Left lung (tissue), 14 donors: ENCODE data around the gene TMEM243. TPM values are rescaled to one million over a fixed set of nuclear protein-coding genes. Genes with fewer than 3 reads are reported as not detected.

Source experiments
- ATAC-seq: fragments of 200-7000 bp; cut with Tn5 transposase; one replicate; pipeline ENCODE4 v1.9.1; 2020; ENCODE audit warnings: moderate library complexity
- DNase-seq, 4 donors: peaks; one replicate each; pipeline ENCODE4 v3.0.0-alpha.2; 2013 to 2020
- H3K27ac ChIP-seq, 2 donors: fragments of 200-600 bp; sonication (generic) in 1 of 2; one replicate each; pipeline versions ENCODE4 v1.5.0 to v1.8.0; 2020 to 2021
- H3K27me3 ChIP-seq, 2 donors: fragments of 200-600 bp; sonication (generic) in 1 of 2; one replicate each; pipeline versions ENCODE4 v1.5.0 to v1.8.0; 2020 to 2021
- H3K36me3 ChIP-seq, 2 donors: fragments of 200-600 bp; sonication (generic) in 1 of 2; one replicate each; pipeline versions ENCODE4 v1.5.0 to v1.8.0; 2020 to 2021
- H3K4me1 ChIP-seq, 2 donors: fragments of 200-600 bp; one replicate each; pipeline ENCODE4 v1.8.0; 2021
- H3K4me3 ChIP-seq, 2 donors: fragments of 200-600 bp; sonication (generic) in 1 of 2; one replicate each; pipeline versions ENCODE4 v1.5.0 to v1.8.0; 2020 to 2021; ENCODE audit warnings: mild to moderate bottlenecking in 1 of 2
- H3K9me3 ChIP-seq, 2 donors: fragments of 200-600 bp; sonication (generic) in 1 of 2; one replicate each; pipeline versions ENCODE4 v1.5.0 to v1.8.0; 2020 to 2021
- intact Hi-C, 2 donors: fragments of 100-400 bp; cut with DNase I; formaldehyde crosslinking; loops; one replicate each; pipeline versions ENCODE4 v1.11.2 to v1.14.2; 2022
- long read RNA-seq, 12 donors: library from polyadenylated mRNA in 2 of 12; unstranded in 2 of 12; transcript quantifications; one replicate each; pipeline ENCODE4 v2.0.0 and lab custom pipeline, GENCODE V29; 2019 to 2026
- polyA plus RNA-seq, 6 donors: library from polyadenylated mRNA; unstranded; fragments of 120-200 nt; gene quantifications; one replicate each; pipeline ENCODE4 v1.2.1, GENCODE V29; 2013; ENCODE audit not compliant: insufficient read length in 6 of 6
- total RNA-seq, 2 donors: library from RNA; stranded (reverse); fragmentation: NEBNext Ultra II Directional; extraction: Animal tissue kit (Norgen Biotek cat#: 25700); gene quantifications; one replicate each; pipeline ENCODE4 v1.2.1, GENCODE V29; 2021
- TF ChIP-seq, protein P1 (sequence below), 2 donors: fragments of 200-600 bp; sonication (generic) in 1 of 2; IDR thresholded peaks; one replicate each; pipeline versions ENCODE4 v1.5.0 to v1.8.0; 2021; ENCODE audit warnings: antibody characterized with exemption in 2 of 2
- donor health status: DM: no; HTN: yes; CAD: no.
- donor health status: DM: no; HTN: no; CAD: no.

TMEM243 gene, protein sequence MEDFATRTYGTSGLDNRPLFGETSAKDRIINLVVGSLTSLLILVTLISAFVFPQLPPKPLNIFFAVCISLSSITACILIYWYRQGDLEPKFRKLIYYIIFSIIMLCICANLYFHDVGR
- total RNA-seq (10 to 100 TPM; 59.8 to 99.1 TPM), polyA plus RNA-seq (10 to 100 TPM; 46.5 to 94.3 (median 76.1) TPM)
- long read RNA-seq, donor 1, transcript TMEM243-203 (5 exons, 1,273 nt) = minor isoform, 25 of 67 reads
- long read RNA-seq, donor 1, transcript TMEM243-201 (4 exons, 1,063 nt) = major isoform, 34 of 67 reads
- long read RNA-seq, donor 1, transcript TMEM243-202 (3 exons, 601 nt) = minor isoform, 7 of 67 reads
- long read RNA-seq, donor 1, partial matches to known transcripts = 0 of 67 reads
- long read RNA-seq, donor 1, other reads (novel, unspliced or antisense) = 0 of 67 reads
- long read RNA-seq, donor 2, transcript TMEM243-201 (4 exons, 1,063 nt) = major isoform, 15 of 26 reads
- long read RNA-seq, donor 2, transcript TMEM243-203 (5 exons, 1,273 nt) = minor isoform, 9 of 26 reads
- long read RNA-seq, donor 2, partial matches to known transcripts = 0 of 26 reads
- long read RNA-seq, donor 2, other reads (novel, unspliced or antisense) = 0 of 26 reads
- long read RNA-seq, donor 3, transcript TMEM243-201 (4 exons, 1,063 nt) = major isoform, 10 of 22 reads
- long read RNA-seq, donor 3, transcript TMEM243-203 (5 exons, 1,273 nt) = major isoform, 10 of 22 reads
- long read RNA-seq, donor 3, partial matches to known transcripts = 0 of 22 reads
- long read RNA-seq, donor 3, other reads (novel, unspliced or antisense) = 0 of 22 reads
- long read RNA-seq, donor 4, transcript TMEM243-201 (4 exons, 1,063 nt) = minor isoform, 17 of 59 reads
- long read RNA-seq, donor 4, transcript TMEM243-203 (5 exons, 1,273 nt) = major isoform, 35 of 59 reads
- long read RNA-seq, donor 4, partial matches to known transcripts = 2 of 59 reads
- long read RNA-seq, donor 4, other reads (novel, unspliced or antisense) = 3 of 59 reads
- long read RNA-seq, donor 5, transcript TMEM243-203 (5 exons, 1,273 nt) = minor isoform, 20 of 46 reads
- long read RNA-seq, donor 5, transcript TMEM243-201 (4 exons, 1,063 nt) = major isoform, 24 of 46 reads
- long read RNA-seq, donor 5, partial matches to known transcripts = 0 of 46 reads
- long read RNA-seq, donor 5, other reads (novel, unspliced or antisense) = 0 of 46 reads
- long read RNA-seq, donor 6, transcript TMEM243-201 (4 exons, 1,063 nt) = major isoform, 18 of 27 reads
- long read RNA-seq, donor 6, transcript TMEM243-203 (5 exons, 1,273 nt) = minor isoform, 9 of 27 reads
- long read RNA-seq, donor 6, partial matches to known transcripts = 0 of 27 reads
- long read RNA-seq, donor 6, other reads (novel, unspliced or antisense) = 0 of 27 reads
- long read RNA-seq, donor 7, transcript TMEM243-203 (5 exons, 1,273 nt) = minor isoform, 7 of 17 reads
- long read RNA-seq, donor 7, transcript TMEM243-201 (4 exons, 1,063 nt) = major isoform, 8 of 17 reads
- long read RNA-seq, donor 7, partial matches to known transcripts = 0 of 17 reads
- long read RNA-seq, donor 7, other reads (novel, unspliced or antisense) = 0 of 17 reads
- long read RNA-seq, donor 8, transcript TMEM243-203 (5 exons, 1,273 nt) = major isoform, 20 of 33 reads
- long read RNA-seq, donor 8, transcript TMEM243-201 (4 exons, 1,063 nt) = minor isoform, 9 of 33 reads
- long read RNA-seq, donor 8, partial matches to known transcripts = 0 of 33 reads
- long read RNA-seq, donor 8, other reads (novel, unspliced or antisense) = 0 of 33 reads
- long read RNA-seq, donor 9 = 0 reads
- long read RNA-seq, donor 10, transcript TMEM243-201 (4 exons, 1,063 nt) = minor isoform, 8 of 39 reads
- long read RNA-seq, donor 10, transcript TMEM243-203 (5 exons, 1,273 nt) = major isoform, 25 of 39 reads
- long read RNA-seq, donor 10, partial matches to known transcripts = 0 of 39 reads
- long read RNA-seq, donor 10, other reads (novel, unspliced or antisense) = 4 of 39 reads
- long read RNA-seq, donor 11, transcript TMEM243-201 (4 exons, 1,063 nt) = major isoform, 5 of 11 reads
- long read RNA-seq, donor 11, transcript TMEM243-203 (5 exons, 1,273 nt) = major isoform, 5 of 11 reads
- long read RNA-seq, donor 11, partial matches to known transcripts = 0 of 11 reads
- long read RNA-seq, donor 11, other reads (novel, unspliced or antisense) = 0 of 11 reads
- long read RNA-seq, donor 12, transcript TMEM243-203 (5 exons, 1,273 nt) = minor isoform, 15 of 43 reads
- long read RNA-seq, donor 12, transcript TMEM243-201 (4 exons, 1,063 nt) = major isoform, 22 of 43 reads
- long read RNA-seq, donor 12, partial matches to known transcripts = 0 of 43 reads
- long read RNA-seq, donor 12, other reads (novel, unspliced or antisense) = 5 of 43 reads

DNA sequence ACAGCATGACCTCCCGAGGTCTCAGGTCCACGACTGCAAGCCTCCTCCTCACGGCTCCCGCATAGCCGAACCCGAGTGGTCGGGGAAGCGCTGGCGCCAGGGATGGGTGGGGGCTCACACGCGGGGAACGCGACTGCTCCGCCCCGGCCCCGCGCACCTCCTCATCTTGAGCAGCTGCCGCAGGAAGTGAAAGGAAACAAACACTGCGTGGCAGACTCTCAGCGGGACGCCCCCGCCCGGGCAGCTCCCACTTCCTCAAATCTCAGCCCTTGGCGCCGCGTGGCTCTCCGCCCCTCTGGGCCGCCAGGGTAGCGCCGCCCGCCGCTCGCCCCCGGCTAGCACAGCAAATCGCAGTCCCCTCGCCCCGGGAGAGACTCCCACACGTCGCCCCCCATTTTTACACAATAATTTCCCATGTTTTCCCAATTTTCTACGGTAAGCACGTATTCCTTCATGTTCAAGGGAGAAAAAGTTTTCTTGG is at the start of gene TMEM243:
TSS of gene TMEM243 (minus strand) at position 188 of the 481 bp plus-strand sequence. CDS start 229 bp downstream, outside the sequence.
- Histone ChIP-seq H3K27ac (peak within 1 kb of the TSS; percentile 92 to 94), H3K9me3 (no peaks in the 10 kb centered on the region), H3K4me1 (peaks cover 28 to 42% of the 10 kb centered on the region in 2 donors), H3K4me3 (peak within 1 kb of the TSS; percentile 87 to 94), H3K36me3 (no peaks in the 10 kb centered on the region), H3K27me3 (peaks cover 0 to 29% of the 10 kb centered on the region in 2 donors)
- intact Hi-C loops = no loop called here
- ATAC-seq (peak; percentile 81), DNase-seq (peak; percentile 70 to 97 (median 90))
- TF ChIP-seq, protein P1, sequence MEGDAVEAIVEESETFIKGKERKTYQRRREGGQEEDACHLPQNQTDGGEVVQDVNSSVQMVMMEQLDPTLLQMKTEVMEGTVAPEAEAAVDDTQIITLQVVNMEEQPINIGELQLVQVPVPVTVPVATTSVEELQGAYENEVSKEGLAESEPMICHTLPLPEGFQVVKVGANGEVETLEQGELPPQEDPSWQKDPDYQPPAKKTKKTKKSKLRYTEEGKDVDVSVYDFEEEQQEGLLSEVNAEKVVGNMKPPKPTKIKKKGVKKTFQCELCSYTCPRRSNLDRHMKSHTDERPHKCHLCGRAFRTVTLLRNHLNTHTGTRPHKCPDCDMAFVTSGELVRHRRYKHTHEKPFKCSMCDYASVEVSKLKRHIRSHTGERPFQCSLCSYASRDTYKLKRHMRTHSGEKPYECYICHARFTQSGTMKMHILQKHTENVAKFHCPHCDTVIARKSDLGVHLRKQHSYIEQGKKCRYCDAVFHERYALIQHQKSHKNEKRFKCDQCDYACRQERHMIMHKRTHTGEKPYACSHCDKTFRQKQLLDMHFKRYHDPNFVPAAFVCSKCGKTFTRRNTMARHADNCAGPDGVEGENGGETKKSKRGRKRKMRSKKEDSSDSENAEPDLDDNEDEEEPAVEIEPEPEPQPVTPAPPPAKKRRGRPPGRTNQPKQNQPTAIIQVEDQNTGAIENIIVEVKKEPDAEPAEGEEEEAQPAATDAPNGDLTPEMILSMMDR (IDR thresholded peaks at IDR 0.05) = peak; percentile 6 to 29

DNA sequence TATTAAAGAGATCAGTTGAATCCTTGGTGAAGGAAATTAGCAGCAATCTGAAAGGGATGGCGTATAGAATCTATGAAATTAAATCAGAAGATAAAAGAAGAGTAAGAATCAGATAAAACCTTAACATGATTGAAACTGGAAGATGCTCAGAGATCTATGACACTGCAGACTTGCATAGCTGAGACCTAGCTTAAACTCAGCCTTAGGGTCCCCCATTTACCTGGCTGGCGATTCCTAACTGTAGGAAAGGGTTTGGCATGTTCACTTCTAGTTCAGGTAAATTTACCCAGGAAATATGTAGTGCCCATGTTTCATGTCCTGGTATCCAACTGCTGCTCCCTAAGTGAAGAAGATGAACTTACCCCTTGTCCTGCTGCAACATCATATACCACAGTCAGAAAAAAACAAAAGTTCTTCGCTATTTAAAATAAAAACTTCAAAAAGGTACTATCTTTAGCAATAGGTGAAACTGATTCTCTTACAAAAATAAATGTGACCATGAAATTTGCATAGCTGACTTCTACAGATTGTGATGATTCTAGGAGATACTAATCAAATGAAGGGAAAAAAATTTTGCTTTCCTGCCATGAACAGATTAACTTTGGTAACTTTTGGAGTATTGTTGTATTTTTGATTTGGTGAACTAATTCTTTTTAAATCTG is 47.8 kb upstream of the TMEM243 start:
- H3K9me3 ChIP-seq = peaks cover 0 to 1% of the 10 kb centered on the region in 2 donors
- no peaks in the 10 kb centered on the region for H3K36me3 ChIP-seq
- H3K27me3 ChIP-seq = no peaks in the 10 kb centered on the region
- H3K27ac ChIP-seq = no peak overlapping the region
- no peaks in the 10 kb centered on the region for H3K4me1 ChIP-seq
- DNase-seq = no peak
- ATAC-seq = no peak
- TF ChIP-seq, protein P1 (IDR thresholded peaks at IDR 0.05) = no peak
- intact Hi-C loops = no loop called here
- H3K4me3 ChIP-seq = no peak overlapping the region

DNA sequence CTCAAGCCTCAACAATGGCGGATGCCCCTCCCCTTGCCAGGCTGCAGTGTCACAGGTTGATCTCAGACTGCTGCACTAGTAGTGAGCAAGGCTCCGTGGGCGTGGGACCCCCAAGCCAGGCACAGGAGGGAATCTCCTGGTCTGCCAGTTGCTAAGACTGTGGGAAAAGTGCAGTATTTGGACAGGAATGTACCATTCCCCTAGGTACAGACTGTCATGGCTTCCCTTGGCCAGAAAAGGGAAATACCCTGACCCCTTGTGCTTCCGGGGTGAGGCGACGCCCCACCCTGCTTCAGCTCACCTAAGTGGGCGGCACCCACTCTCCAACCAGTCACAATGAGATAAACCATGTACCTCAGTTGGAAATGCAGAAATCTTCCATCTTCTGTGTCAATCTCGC is 44.0 kb upstream of the TMEM243 start:
- DNase-seq = peak in 1 of 4 donors; percentile 45
- TF ChIP-seq, protein P1 (IDR thresholded peaks at IDR 0.05) = no peak
- Histone ChIP-seq H3K27me3 (no peaks in the 10 kb centered on the region), H3K4me3 (no peak overlapping the region), H3K9me3 (peaks cover 0 to 5% of the 10 kb centered on the region in 2 donors), H3K27ac (no peak overlapping the region), H3K36me3 (no peaks in the 10 kb centered on the region), H3K4me1 (no peaks in the 10 kb centered on the region)
- no peak for ATAC-seq
- intact Hi-C loops = no loop called here
